Ascending aorta (tissue), 2 donors: ENCODE measurements around the gene ASB6. TPM values are rescaled to one million over a fixed set of nuclear protein-coding genes. Genes with fewer than 3 reads are reported as not detected.

Source experiments
- DNase-seq, 2 donors: peaks; one replicate each; pipeline ENCODE4 v3.0.0-alpha.2; 2019; ENCODE audit warnings: low spot score in 2 of 2
- H3K27ac ChIP-seq, 2 donors: fragments of 200-600 bp; sonication (generic); one replicate each; pipeline ENCODE4 v1.5.1; 2016 to 2017; ENCODE audit warnings: mild to moderate bottlenecking in 1 of 2
- H3K27me3 ChIP-seq: fragments of 200-600 bp; sonication (generic); one replicate; pipeline ENCODE4 v1.5.1; 2017
- H3K36me3 ChIP-seq, 2 donors: fragments of 200-600 bp; sonication (generic); one replicate each; pipeline ENCODE4 v1.5.1; 2016
- H3K4me1 ChIP-seq, 2 donors: fragments of 200-600 bp; sonication (generic); one replicate each; pipeline ENCODE4 v1.5.1; 2016 to 2017; ENCODE audit warnings: mild to moderate bottlenecking in 1 of 2
- H3K4me3 ChIP-seq, 2 donors: fragments of 200-600 bp; sonication (generic); one replicate each; pipeline ENCODE4 v1.5.1; 2016 to 2017; ENCODE audit warnings: mild to moderate bottlenecking in 1 of 2
- H3K9me3 ChIP-seq, 2 donors: fragments of 200-600 bp; sonication (generic); one replicate each; pipeline ENCODE4 v1.5.1; 2016
- CTCF ChIP-seq, 3 experiments: fragments of 200-600 bp in 2 of 3; fragments of 450-650 bp in 1 of 3; sonication (generic) in 2 of 3; IDR thresholded peaks; one replicate each; pipeline ENCODE4 v1.5.1; 2016 to 2019; ENCODE audit warnings: antibody characterized with exemption in 3 of 3, mild to moderate bottlenecking in 1 of 3, moderate library complexity in 1 of 3
- intact Hi-C: fragments of 100-400 bp; cut with DNase I; formaldehyde crosslinking; loops from one replicate; pipeline ENCODE4 v1.15.1; 2023
- total RNA-seq: library from RNA; depleted of rRNA; stranded (reverse); fragments of >200 nt; gene quantifications from one replicate; pipeline ENCODE4 v1.1.0, GENCODE V29; 2016

The ASB6 gene
- total RNA-seq, 1 donor from 2014 or later = 29.7 TPM

- no peak for TF ChIP-seq CTCF (IDR thresholded peaks at IDR 0.05)
- H3K9me3 ChIP-seq = no peaks in the 10 kb centered on the region
- no peak overlapping the region for H3K4me3 ChIP-seq
- no peaks in the 10 kb centered on the region for H3K36me3 ChIP-seq
- intact Hi-C loops = loop anchor here (5.0 kb wide), 2 partner anchors 280 to 355 kb away; no protein-coding TSS in a partner anchor
- H3K4me1 ChIP-seq = peaks cover 5 to 43% of the 10 kb centered on the region in 2 donors
- DNase-seq = no peak
- H3K27ac ChIP-seq = peak overlapping the region; percentile 91 to 92
- no peaks in the 10 kb centered on the region for H3K27me3 ChIP-seq
Observed at GRCh38 chr9:129612123-129612522, 29.8 kb downstream of the ASB6 start.

- Histone ChIP-seq H3K4me1 (peaks cover 5 to 46% of the 10 kb centered on the region in 2 donors), H3K4me3 (peak overlapping the region; percentile 63 to 84), H3K36me3 (no peaks in the 10 kb centered on the region), H3K27me3 (no peaks in the 10 kb centered on the region), H3K9me3 (no peaks in the 10 kb centered on the region), H3K27ac (peak overlapping the region; percentile 91 to 92)
- DNase-seq = no peak
- intact Hi-C loops = loop anchor here (2.0 to 5.0 kb wide), 3 partner anchors 279 to 481 kb away; no protein-coding TSS in a partner anchor
- no peak for TF ChIP-seq CTCF (IDR thresholded peaks at IDR 0.05)
Observed at GRCh38 chr9:129611307-129611800, 30.6 kb downstream of the ASB6 start.

GRCh38 chr9:129610473-129611306 lies 31.3 kb downstream of the ASB6 start:
- Histone ChIP-seq H3K36me3 (no peaks in the 10 kb centered on the region), H3K9me3 (no peaks in the 10 kb centered on the region), H3K4me1 (peaks cover 5 to 46% of the 10 kb centered on the region in 2 donors), H3K4me3 (peak overlapping the region; percentile 63 to 84), H3K27ac (peak overlapping the region; percentile 91 to 92), H3K27me3 (no peaks in the 10 kb centered on the region)
- intact Hi-C loops = loop anchor here (1.0 to 5.0 kb wide), 5 partner anchors 278 to 480 kb away; no protein-coding TSS in a partner anchor
- TF ChIP-seq CTCF (IDR thresholded peaks at IDR 0.05) = peak; percentile 74 to 100 (median 81)
- peak in 1 of 2 donors; percentile 90 for DNase-seq

- Histone ChIP-seq H3K36me3 (no peaks in the 10 kb centered on the region), H3K4me3 (peak overlapping the region; percentile 63 to 84), H3K27me3 (no peaks in the 10 kb centered on the region), H3K4me1 (peaks cover 5 to 46% of the 10 kb centered on the region in 2 donors), H3K27ac (peak overlapping the region; percentile 91 to 92), H3K9me3 (no peaks in the 10 kb centered on the region)
- no peak for DNase-seq
- TF ChIP-seq CTCF (IDR thresholded peaks at IDR 0.05) = no peak
- intact Hi-C loops = loop anchor here (1.0 to 5.0 kb wide), 5 partner anchors 278 to 479 kb away; no protein-coding TSS in a partner anchor
Observed at GRCh38 chr9:129610213-129610472, 31.8 kb downstream of the ASB6 start.

- H3K27ac ChIP-seq = peak overlapping the region; percentile 91 to 92
- DNase-seq = peak; percentile 55 to 79
- H3K4me3 ChIP-seq = peak overlapping the region; percentile 63 to 84
- H3K4me1 ChIP-seq = peaks cover 5 to 46% of the 10 kb centered on the region in 2 donors
- H3K27me3 ChIP-seq = no peaks in the 10 kb centered on the region
- H3K36me3 ChIP-seq = no peaks in the 10 kb centered on the region
- intact Hi-C loops = loop anchor here (1.0 to 5.0 kb wide), 7 partner anchors 225 to 479 kb away; no protein-coding TSS in a partner anchor
- TF ChIP-seq CTCF (IDR thresholded peaks at IDR 0.05) = no peak
- H3K9me3 ChIP-seq = no peaks in the 10 kb centered on the region
Observed at GRCh38 chr9:129609486-129610212, 32.3 kb downstream of the ASB6 start.
